GM10266 (cell line): ENCODE measurements around the gene FATE1.

Experiments used
- DNase-seq: peaks from one replicate; pipeline ENCODE4 v3.0.0; 2012; ENCODE audit errors: extremely low spot score
- CTCF ChIP-seq: IDR thresholded peaks from 2 replicates; pipeline ENCODE4 v1.5.1; 2012; ENCODE audit warnings: mild to moderate bottlenecking, low read depth; ENCODE audit not compliant: control insufficient read depth, insufficient read depth; ENCODE audit errors: missing control alignments

The FATE1 gene

GRCh38 chrX:151704041-151704663 lies 11.7 kb upstream of the FATE1 start:
- TF ChIP-seq CTCF, result no peak
- DNase-seq, result no peak

- TF ChIP-seq CTCF, result no peak
- no peak for DNase-seq
Observed at GRCh38 chrX:151708821-151709220, 7.0 kb upstream of the FATE1 start.

GRCh38 chrX:151710457-151710856 lies 5.4 kb upstream of the FATE1 start:
- no peak for DNase-seq
- no peak for TF ChIP-seq CTCF

GRCh38 chrX:151711154-151711553 lies 4.7 kb upstream of the FATE1 start:
- DNase-seq, result no peak
- TF ChIP-seq CTCF, result no peak

GRCh38 chrX:151711787-151712186 lies 4.0 kb upstream of the FATE1 start:
- no peak for DNase-seq
- TF ChIP-seq CTCF, result no peak

GRCh38 chrX:151712253-151712652 lies 3.6 kb upstream of the FATE1 start:
- TF ChIP-seq CTCF, result no peak
- no peak for DNase-seq

GRCh38 chrX:151713849-151714248 lies 2.0 kb upstream of the FATE1 start:
- peak; percentile 16 for DNase-seq
- peak; percentile 32 for TF ChIP-seq CTCF
